Activated naive CD4-positive, alpha-beta T cell treated with anti-CD3 and anti-CD28 coated beads for 36 hours (primary cell): Measurements from ENCODE around the gene RRM1. TPM values are rescaled to one million over a fixed set of nuclear protein-coding genes. Genes with fewer than 3 reads are reported as not detected.

Experiments
- CTCF ChIA-PET: fragments of 350-600 bp; sonication (Branson Sonifier 250); formaldehyde crosslinking; loops from one replicate; lab custom pipeline; 2021; ENCODE audit warnings: antibody characterized with exemption; lab: Charles Lee
- DNase-seq: peaks from one replicate; pipeline ENCODE4 v3.0.0-alpha.2; 2020
- H3K27ac Mint-ChIP-seq: one replicate; pipeline ENCODE4 v1.8.0; 2021; ENCODE audit warnings: mild to moderate bottlenecking, mixed read lengths
- H3K27me3 Mint-ChIP-seq: one replicate; pipeline ENCODE4 v1.8.0; 2021; ENCODE audit warnings: low read depth, mixed read lengths
- H3K36me3 Mint-ChIP-seq: one replicate; pipeline ENCODE4 v1.8.0; 2021; ENCODE audit warnings: low read depth, mixed read lengths
- H3K4me1 Mint-ChIP-seq: one replicate; pipeline ENCODE4 v1.8.0; 2021; ENCODE audit warnings: low read depth, mixed read lengths
- H3K4me3 Mint-ChIP-seq: one replicate; pipeline ENCODE4 v1.8.0; 2021; ENCODE audit warnings: mild to moderate bottlenecking, moderate library complexity, mixed read lengths
- H3K9me3 Mint-ChIP-seq: one replicate; pipeline ENCODE4 v1.8.0; 2021; ENCODE audit warnings: mixed read lengths
- intact Hi-C: fragments of 100-400 bp; cut with micrococcal nuclease; formaldehyde crosslinking; loops from one replicate; pipeline ENCODE4 v1.15.1; 2023
- total RNA-seq, 2 experiments: library from RNA; stranded (reverse); gene quantifications; one replicate each; pipeline ENCODE4 v1.2.3, GENCODE V29; 2021

Gene RRM1
- total RNA-seq, 2 experiments from 2014 or later, result 296 to 311 TPM

GRCh38 chr11:4084406-4085125 lies 10.0 kb upstream of the RRM1 start:
- no peak overlapping the region for H3K4me3 Mint-ChIP-seq
- H3K36me3 Mint-ChIP-seq, result peaks cover 27% of the 10 kb centered on the region
- intact Hi-C loops, result no loop called here
- DNase-seq, result no peak
- CTCF ChIA-PET, result interaction anchor here (1.5 to 1.9 kb wide), 2 partner anchors 11 to 230 kb away, joined by 4 to 7 read pairs; partner anchors contain the start of gene STIM1
- H3K27ac Mint-ChIP-seq, result no peak overlapping the region
- H3K27me3 Mint-ChIP-seq, result no peaks in the 10 kb centered on the region
- H3K9me3 Mint-ChIP-seq, result no peaks in the 10 kb centered on the region
- H3K4me1 Mint-ChIP-seq, result peaks cover 26% of the 10 kb centered on the region

- DNase-seq, result no peak
- Mint-ChIP-seq H3K4me1 (peaks cover 36% of the 10 kb centered on the region), H3K27ac (no peak overlapping the region), H3K9me3 (no peaks in the 10 kb centered on the region), H3K27me3 (no peaks in the 10 kb centered on the region), H3K36me3 (peaks cover 29% of the 10 kb centered on the region), H3K4me3 (no peak overlapping the region)
- intact Hi-C loops, result no loop called here
- CTCF ChIA-PET, result interaction anchor here (1.0 to 1.9 kb wide), 4 partner anchors 9 to 236 kb away, joined by 3 to 7 read pairs (median 4); partner anchors contain the start of gene STIM1
Observed at GRCh38 chr11:4085575-4085974, 9.0 kb upstream of the RRM1 start.

DNA sequence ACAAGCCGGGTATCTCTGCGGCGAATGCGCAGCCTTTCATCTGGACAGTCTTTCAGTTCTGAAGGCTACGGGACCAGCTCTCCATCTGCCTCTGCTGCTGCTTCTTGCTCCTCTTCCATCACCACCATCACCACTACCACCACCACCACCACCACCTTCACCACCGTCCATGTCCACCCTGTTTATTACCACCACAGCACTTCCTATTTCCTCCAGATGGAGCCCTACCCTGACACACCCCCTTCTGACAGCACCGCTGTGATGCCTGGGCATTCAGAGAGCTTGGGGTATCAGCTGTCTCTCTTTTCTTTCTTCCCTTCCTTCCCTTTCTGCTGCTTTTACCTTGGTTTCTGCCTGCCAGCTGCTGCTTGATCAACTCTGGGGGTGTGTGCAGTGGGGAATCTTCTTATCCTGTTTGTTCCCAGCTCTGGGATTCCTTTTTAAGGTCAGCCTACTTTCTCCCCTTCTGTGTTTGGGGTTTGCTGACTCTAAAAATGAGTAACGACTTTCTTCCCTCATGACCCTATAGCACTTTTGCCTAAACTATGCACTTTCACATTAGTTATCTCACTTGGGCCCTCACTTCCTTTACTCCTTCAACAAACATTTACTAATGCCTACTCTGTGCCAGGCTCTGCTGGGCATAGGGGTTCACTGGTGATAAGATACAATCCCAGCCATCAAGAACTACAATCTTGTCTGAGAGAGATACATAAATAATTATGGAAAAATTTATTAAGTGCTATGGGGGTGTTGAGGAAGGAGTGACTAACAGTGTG lies 7.8 kb upstream of the RRM1 start:
- H3K27ac Mint-ChIP-seq, result peak overlapping the region; percentile 72
- CTCF ChIA-PET, result interaction anchor here (1.3 kb wide), 1 partner anchor 237 kb away, joined by 3 read pairs; no protein-coding TSS in a partner anchor
- H3K27me3 Mint-ChIP-seq, result no peaks in the 10 kb centered on the region
- peaks cover 48% of the 10 kb centered on the region for H3K4me1 Mint-ChIP-seq
- intact Hi-C loops, result no loop called here
- no peaks in the 10 kb centered on the region for H3K9me3 Mint-ChIP-seq
- no peak for DNase-seq
- H3K4me3 Mint-ChIP-seq, result no peak overlapping the region
- peaks cover 33% of the 10 kb centered on the region for H3K36me3 Mint-ChIP-seq

- Mint-ChIP-seq H3K4me3 (no peak overlapping the region), H3K4me1 (peaks cover 56% of the 10 kb centered on the region), H3K27ac (peak overlapping the region; percentile 72), H3K9me3 (no peaks in the 10 kb centered on the region), H3K27me3 (no peaks in the 10 kb centered on the region), H3K36me3 (peaks cover 35% of the 10 kb centered on the region)
- CTCF ChIA-PET, result interaction anchor here (0.8 kb wide), 1 partner anchor 15 kb away, joined by 3 read pairs; no protein-coding TSS in a partner anchor
- intact Hi-C loops, result no loop called here
- DNase-seq, result no peak
Observed at GRCh38 chr11:4087551-4087950, 7.0 kb upstream of the RRM1 start.

DNA sequence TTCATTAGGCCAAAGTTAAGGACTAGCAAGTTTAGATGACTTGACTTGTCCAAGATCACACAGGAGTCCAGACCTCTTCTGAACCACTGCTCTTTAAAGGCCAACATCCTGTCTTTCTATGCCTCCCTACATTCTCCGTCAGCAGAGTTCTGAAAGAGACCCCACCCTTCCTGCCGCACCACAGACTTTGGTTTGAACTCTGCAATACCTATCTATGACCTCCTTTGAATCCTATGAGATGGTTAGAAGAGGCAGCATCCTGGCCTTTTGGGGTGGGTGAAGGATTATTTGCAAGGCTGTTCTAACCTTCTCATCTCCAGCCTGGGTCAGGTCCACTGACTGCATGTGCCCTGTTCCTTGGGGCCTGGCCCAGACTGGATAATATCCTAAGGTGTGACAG lies 4.3 kb upstream of the RRM1 start:
- intact Hi-C loops, result no loop called here
- no peaks in the 10 kb centered on the region for H3K27me3 Mint-ChIP-seq

DNA sequence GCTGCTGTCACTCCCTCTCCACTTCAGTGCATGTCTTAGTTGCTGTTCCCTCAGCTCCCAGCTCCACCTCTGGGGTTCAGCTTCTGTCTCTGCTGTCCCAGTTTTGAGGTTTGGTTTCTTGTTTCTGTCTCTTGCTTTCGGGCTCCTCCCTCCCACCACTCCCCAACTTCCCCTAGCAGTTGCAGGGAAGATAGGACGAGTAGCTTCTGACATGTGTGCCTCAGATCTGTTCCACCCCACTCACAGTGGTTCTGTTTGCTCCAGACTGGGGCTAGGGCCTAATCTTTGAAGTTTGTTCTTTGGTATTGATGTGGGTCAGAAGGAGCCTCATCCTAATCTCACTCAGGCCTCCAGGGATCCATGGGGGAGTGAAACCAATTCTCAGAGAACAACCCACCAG lies 2.6 kb upstream of the RRM1 start:
- intact Hi-C loops, result loop anchor here (2.0 kb wide), 1 partner anchor 33 kb away; no protein-coding TSS in a partner anchor
- peak overlapping the region; percentile 22 for H3K4me3 Mint-ChIP-seq
- H3K27me3 Mint-ChIP-seq, result no peaks in the 10 kb centered on the region
- H3K4me1 Mint-ChIP-seq, result peaks cover 73% of the 10 kb centered on the region
- H3K36me3 Mint-ChIP-seq, result peaks cover 35% of the 10 kb centered on the region
- DNase-seq, result peak; percentile 58
- H3K9me3 Mint-ChIP-seq, result no peaks in the 10 kb centered on the region
- CTCF ChIA-PET, result interaction anchor here (0.7 to 1.2 kb wide), 2 partner anchors 19 to 243 kb away, joined by 4 read pairs; no protein-coding TSS in a partner anchor
- peak overlapping the region; percentile 90 for H3K27ac Mint-ChIP-seq

More for the DNA sequence above, 4.3 kb upstream of the RRM1 start:
- peaks cover 66% of the 10 kb centered on the region for H3K4me1 Mint-ChIP-seq
- no peak overlapping the region for H3K4me3 Mint-ChIP-seq
- peak; percentile 33 for DNase-seq
- no peaks in the 10 kb centered on the region for H3K9me3 Mint-ChIP-seq
- H3K36me3 Mint-ChIP-seq, result peaks cover 30% of the 10 kb centered on the region
- peak overlapping the region; percentile 77 for H3K27ac Mint-ChIP-seq
- CTCF ChIA-PET, result interaction anchor here (0.6 to 0.9 kb wide), 2 partner anchors 17 to 241 kb away, joined by 3 read pairs; no protein-coding TSS in a partner anchor

DNA sequence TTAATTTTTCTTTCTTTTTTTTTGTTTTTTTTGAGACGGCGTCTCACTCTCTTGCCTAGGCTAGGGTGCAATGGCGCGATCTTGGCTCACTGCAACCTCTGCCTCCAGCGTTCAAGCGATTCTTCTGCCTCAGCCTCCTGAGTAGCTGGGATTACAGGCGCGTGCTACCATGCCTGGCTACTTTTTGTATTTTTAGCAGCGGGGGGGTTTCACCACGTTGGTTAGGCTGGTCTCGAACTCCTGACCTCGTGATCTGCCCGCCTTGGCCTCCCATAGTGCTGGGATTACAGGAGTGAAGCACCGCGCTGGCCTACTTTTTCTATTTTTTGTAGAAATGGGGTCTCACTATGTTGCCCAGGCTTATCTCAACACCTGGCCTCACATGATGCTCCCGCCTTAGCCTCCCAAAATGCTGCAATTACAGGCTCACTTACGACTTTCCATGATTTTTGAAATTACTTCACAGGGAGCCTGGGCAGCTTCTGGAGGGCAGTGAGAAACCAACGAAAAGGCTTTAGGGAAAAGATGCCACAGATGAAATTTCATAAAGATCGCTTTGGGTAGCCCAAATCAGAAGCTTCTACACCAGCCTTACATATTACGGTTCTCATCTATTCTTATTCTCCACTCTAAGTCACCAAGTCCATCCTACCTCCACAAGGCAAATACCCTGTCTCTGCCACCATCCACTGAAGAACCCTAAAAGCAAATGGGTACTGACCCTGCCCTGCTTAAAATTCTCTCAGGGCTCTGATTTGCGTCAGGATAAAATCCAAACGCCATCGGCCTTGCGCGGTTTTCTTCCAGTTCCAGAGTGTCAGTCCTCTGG lies 866 bp upstream of the RRM1 start:
- H3K27me3 Mint-ChIP-seq, result no peaks in the 10 kb centered on the region
- CTCF ChIA-PET, result interaction anchor here (0.6 to 1.5 kb wide), 3 partner anchors 22 to 409 kb away, joined by 3 to 4 read pairs (median 4); no protein-coding TSS in a partner anchor
- no peaks in the 10 kb centered on the region for H3K9me3 Mint-ChIP-seq
- H3K4me3 Mint-ChIP-seq, result peak overlapping the region; percentile 98
- no peak for DNase-seq
- intact Hi-C loops, result loop anchor here (1.0 to 2.0 kb wide), 4 partner anchors 35 to 296 kb away; partner anchors contain the start of gene NUP98
- H3K27ac Mint-ChIP-seq, result peak overlapping the region; percentile 97
- H3K36me3 Mint-ChIP-seq, result peaks cover 33% of the 10 kb centered on the region
- H3K4me1 Mint-ChIP-seq, result peaks cover 71% of the 10 kb centered on the region

DNA sequence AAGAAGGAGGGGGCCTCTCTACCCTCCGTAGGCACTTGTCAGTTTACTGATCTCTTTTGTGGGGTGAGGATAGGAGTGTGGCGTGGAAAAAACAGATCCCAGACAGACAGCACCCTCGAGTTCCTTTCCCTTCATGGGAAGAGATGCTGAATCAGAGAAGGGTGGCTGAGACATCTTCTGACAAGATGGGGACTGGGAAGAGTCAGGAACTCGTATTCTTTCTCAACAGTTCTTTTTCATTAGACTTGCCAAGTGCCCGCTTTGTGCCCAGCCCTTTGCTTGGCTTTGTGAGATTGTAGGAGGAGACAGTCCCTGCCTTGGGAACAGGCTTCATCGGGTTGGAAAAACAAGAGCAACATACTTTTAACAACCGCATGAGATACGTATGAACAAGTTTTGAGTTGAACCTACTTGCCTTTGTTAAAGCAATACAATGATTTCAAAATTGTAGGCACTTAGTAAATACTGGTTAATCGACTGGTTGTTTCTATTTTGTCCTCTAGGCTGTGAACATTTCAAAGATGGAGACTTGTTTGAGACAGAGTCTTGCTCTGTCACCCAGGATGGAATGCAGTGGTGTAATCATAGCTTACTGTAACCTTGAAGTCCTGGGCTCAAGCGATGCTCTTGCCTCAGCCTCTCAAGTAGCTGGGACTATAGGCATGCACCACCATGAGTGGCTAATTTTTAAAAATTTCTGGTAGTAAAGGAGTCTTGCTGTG lies 1.1 kb downstream of the RRM1 start:
- CTCF ChIA-PET, result interaction anchor here (0.6 to 1.5 kb wide), 3 partner anchors 18 to 241 kb away, joined by 3 to 4 read pairs (median 3); no protein-coding TSS in a partner anchor
- peak overlapping the region; percentile 98 for H3K4me3 Mint-ChIP-seq
- no peak for DNase-seq
- no peaks in the 10 kb centered on the region for H3K9me3 Mint-ChIP-seq
- intact Hi-C loops, result no loop called here
- H3K27me3 Mint-ChIP-seq, result no peaks in the 10 kb centered on the region
- peaks cover 36% of the 10 kb centered on the region for H3K36me3 Mint-ChIP-seq
- peaks cover 70% of the 10 kb centered on the region for H3K4me1 Mint-ChIP-seq
- peak overlapping the region; percentile 97 for H3K27ac Mint-ChIP-seq

DNA sequence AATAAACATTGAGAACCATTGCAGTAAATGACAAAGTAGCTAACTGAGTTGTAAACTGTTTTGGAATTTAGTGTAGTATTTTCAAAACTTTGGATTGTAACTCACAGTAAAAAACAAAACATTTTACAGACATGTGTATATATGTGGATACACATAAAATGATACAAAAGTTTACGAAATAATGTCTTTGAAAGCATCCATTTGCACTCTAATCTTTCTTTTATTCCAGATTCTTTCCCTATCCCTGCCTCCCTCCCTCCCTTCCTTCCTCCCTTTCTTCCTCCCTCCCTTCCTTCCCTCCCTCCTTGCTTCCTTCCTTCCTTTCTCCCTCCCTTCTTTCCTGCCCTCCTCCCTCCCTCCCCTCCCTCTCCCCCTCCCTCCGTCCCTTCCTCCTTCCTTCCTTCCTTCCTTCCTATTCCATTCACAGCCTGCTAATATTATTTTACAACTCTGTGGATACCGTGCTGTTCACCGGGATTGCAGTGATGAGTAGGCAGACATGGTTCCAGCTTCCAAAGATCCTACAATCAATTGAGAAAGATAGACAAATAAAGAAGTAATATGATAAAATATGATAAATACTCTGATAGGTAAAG lies 3.5 kb downstream of the RRM1 start:
- intact Hi-C loops, result no loop called here
- peaks cover 44% of the 10 kb centered on the region for H3K36me3 Mint-ChIP-seq
- H3K9me3 Mint-ChIP-seq, result no peaks in the 10 kb centered on the region
- no peak overlapping the region for H3K4me3 Mint-ChIP-seq
- H3K4me1 Mint-ChIP-seq, result peaks cover 55% of the 10 kb centered on the region
- no peaks in the 10 kb centered on the region for H3K27me3 Mint-ChIP-seq
- no peak overlapping the region for H3K27ac Mint-ChIP-seq
- DNase-seq, result no peak
- CTCF ChIA-PET, result interaction anchor here (1.1 kb wide), 1 partner anchor 260 kb away, joined by 3 read pairs; no protein-coding TSS in a partner anchor

- Mint-ChIP-seq H3K4me1 (peaks cover 33% of the 10 kb centered on the region), H3K9me3 (no peaks in the 10 kb centered on the region), H3K27ac (no peak overlapping the region), H3K4me3 (no peak overlapping the region), H3K27me3 (no peaks in the 10 kb centered on the region), H3K36me3 (peaks cover 40% of the 10 kb centered on the region)
- intact Hi-C loops, result loop anchor here (5.0 kb wide), 1 partner anchor 50 kb away; no protein-coding TSS in a partner anchor
- CTCF ChIA-PET, result no interaction called here
- no peak for DNase-seq
Observed at GRCh38 chr11:4102711-4103110, 8.1 kb downstream of the RRM1 start.

- H3K27ac Mint-ChIP-seq, result no peak overlapping the region
- H3K9me3 Mint-ChIP-seq, result no peaks in the 10 kb centered on the region
- CTCF ChIA-PET, result no interaction called here
- DNase-seq, result no peak
- peaks cover 31% of the 10 kb centered on the region for H3K4me1 Mint-ChIP-seq
- H3K36me3 Mint-ChIP-seq, result peaks cover 43% of the 10 kb centered on the region
- no peaks in the 10 kb centered on the region for H3K27me3 Mint-ChIP-seq
- intact Hi-C loops, result loop anchor here (5.0 kb wide), 1 partner anchor 49 kb away; no protein-coding TSS in a partner anchor
- H3K4me3 Mint-ChIP-seq, result no peak overlapping the region
Observed at GRCh38 chr11:4103269-4103668, 8.7 kb downstream of the RRM1 start.
